Measurements from ENCODE around the gene TEX44.

The TEX44 gene

GRCh38 chr2:231592636-231593145, at the start of gene TEX44:
TSS of gene TEX44 (plus strand) at chr2:231592864. CDS start at chr2:231592952, 88 bp downstream.
- TF ChIP-seq, protein P1, sequence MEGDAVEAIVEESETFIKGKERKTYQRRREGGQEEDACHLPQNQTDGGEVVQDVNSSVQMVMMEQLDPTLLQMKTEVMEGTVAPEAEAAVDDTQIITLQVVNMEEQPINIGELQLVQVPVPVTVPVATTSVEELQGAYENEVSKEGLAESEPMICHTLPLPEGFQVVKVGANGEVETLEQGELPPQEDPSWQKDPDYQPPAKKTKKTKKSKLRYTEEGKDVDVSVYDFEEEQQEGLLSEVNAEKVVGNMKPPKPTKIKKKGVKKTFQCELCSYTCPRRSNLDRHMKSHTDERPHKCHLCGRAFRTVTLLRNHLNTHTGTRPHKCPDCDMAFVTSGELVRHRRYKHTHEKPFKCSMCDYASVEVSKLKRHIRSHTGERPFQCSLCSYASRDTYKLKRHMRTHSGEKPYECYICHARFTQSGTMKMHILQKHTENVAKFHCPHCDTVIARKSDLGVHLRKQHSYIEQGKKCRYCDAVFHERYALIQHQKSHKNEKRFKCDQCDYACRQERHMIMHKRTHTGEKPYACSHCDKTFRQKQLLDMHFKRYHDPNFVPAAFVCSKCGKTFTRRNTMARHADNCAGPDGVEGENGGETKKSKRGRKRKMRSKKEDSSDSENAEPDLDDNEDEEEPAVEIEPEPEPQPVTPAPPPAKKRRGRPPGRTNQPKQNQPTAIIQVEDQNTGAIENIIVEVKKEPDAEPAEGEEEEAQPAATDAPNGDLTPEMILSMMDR (IDR thresholded peaks at IDR 0.05; ENCODE audit: insufficient read depth, low read depth, low read length, missing control alignments), result no peak
- H3K4me3 ChIP-seq (ENCODE audit: low read length), result no peak within 1 kb of the TSS
- DNase-seq (ENCODE audit: low read depth), result no peak

DNA sequence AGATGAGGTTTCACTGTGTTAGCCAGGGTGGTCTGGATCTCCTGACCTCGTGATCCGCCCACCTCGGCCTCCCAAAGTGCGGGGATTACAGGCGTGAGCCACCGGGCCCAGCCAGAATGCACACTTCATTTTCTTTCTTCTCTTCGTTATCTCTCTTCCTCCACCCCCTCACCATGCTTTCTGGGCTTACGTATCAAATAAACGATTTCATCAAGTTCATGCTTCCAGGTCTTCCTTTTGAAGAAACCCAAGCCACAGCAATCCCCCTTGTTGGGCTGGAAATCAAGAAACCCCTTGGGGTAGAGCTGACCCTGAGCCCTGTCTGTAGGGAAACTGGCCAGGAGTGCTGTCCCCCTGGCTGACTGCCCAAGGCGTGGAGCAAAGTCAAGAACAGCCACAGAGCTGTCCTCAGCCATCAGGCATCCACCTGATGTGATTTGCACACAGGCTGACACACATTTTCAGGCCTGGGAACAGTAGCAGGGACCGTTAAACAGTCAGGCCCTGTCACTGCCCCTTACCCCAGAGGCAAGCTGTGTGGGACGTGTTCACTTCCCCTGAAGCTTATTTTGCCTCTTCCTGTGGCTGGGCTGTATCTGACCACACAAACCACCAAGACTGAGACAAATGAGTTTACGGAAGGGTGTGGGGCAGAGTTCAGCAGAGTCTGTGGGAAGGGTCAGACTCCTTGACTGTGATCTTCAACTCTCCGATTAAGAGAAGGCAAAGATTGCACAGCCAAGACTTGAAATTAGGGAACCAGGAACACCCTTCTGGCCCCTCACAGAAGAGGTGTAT, 47.4 kb upstream of the TEX44 start:
- no peak for DNase-seq (ENCODE audit: low read depth)
- no peak overlapping the region for H3K4me3 ChIP-seq (ENCODE audit: low read length)
- TF ChIP-seq, protein P1 (IDR thresholded peaks at IDR 0.05; ENCODE audit: insufficient read depth, low read depth, low read length, missing control alignments), result no peak

GRCh38 chr2:231546014-231546715, 46.5 kb upstream of the TEX44 start:
- no peak overlapping the region for H3K4me3 ChIP-seq (ENCODE audit: low read length)
- no peak for DNase-seq (ENCODE audit: low read depth)
- TF ChIP-seq, protein P1 (IDR thresholded peaks at IDR 0.05; ENCODE audit: insufficient read depth, low read depth, low read length, missing control alignments), result no peak

GRCh38 chr2:231547315-231548110, 45.2 kb upstream of the TEX44 start:
- no peak overlapping the region for H3K4me3 ChIP-seq (ENCODE audit: low read length)
- no peak for DNase-seq (ENCODE audit: low read depth)
- TF ChIP-seq, protein P1 (IDR thresholded peaks at IDR 0.05; ENCODE audit: insufficient read depth, low read depth, low read length, missing control alignments), result no peak

GRCh38 chr2:231548752-231549151, 43.9 kb upstream of the TEX44 start:
- H3K4me3 ChIP-seq (ENCODE audit: low read length), result no peak overlapping the region
- TF ChIP-seq, protein P1 (IDR thresholded peaks at IDR 0.05; ENCODE audit: insufficient read depth, low read depth, low read length, missing control alignments), result no peak
- no peak for DNase-seq (ENCODE audit: low read depth)

DNA sequence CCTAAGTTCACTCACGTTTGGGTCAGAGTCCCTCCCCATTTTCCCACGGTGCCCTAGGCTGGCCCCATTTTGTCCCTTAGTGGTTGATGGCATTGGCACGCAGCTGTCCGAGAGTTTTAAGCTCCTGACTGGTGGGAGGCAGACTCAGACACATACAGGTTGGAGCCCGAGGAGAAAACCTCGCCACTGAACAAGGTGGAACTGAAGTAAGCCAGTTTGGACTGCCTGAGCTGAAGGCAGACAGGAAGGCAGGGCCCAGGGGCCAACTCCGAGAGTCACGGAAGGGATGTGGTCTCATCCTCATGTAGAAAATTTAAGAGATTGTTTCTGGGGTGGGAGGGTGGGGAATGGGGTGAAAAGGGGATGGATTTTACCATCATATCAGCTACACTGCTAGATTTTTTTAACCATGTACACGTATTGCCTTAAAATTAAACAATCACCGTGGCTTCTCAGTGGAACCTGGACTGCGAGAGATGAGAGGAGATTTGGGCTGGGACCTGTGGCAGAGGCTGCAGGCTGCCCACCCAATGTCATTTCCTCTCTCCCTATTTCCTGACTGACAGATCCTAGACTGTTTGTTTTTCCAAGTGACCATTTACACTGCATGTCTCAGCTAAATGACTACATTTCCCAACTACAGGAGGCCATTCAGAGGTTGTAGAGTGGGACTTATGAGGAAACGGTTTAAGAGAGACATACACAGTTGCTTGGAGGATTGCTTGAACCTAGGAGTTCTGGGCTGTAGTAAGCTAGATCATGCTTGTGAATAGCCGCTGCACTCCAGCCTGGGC, 43.0 kb upstream of the TEX44 start:
- DNase-seq (ENCODE audit: low read depth), result no peak
- TF ChIP-seq, protein P1 (IDR thresholded peaks at IDR 0.05; ENCODE audit: insufficient read depth, low read depth, low read length, missing control alignments), result no peak
- no peak overlapping the region for H3K4me3 ChIP-seq (ENCODE audit: low read length)

All from epithelial cell of esophagus (primary cell).